Adrenal gland (tissue), 5 donors: Measurements from ENCODE around the gene NXPH2.

Experiments
- POLR2A ChIP-seq, 2 donors: fragments of 450-650 bp; IDR thresholded peaks; one replicate each; pipeline ENCODE4 v1.6.1; 2017; ENCODE audit warnings: antibody characterized with exemption in 2 of 2, mild to moderate bottlenecking in 2 of 2, moderate library complexity in 1 of 2
- TF ChIP-seq, protein P1 (sequence below), 6 experiments: fragments of 450-650 bp in 4 of 6; fragments of 200-600 bp in 2 of 6; sonication (generic) in 1 of 6; IDR thresholded peaks; 1 replicate in 5 of 6; 2 replicates in 1 of 6; pipeline versions ENCODE4 v1.5.1 to v1.8.0; 2016 to 2021; ENCODE audit warnings: antibody characterized with exemption in 6 of 6, mild to moderate bottlenecking in 2 of 6, moderate library complexity in 1 of 6
- donor health status: DM: no; HTN: no; CAD: no.

DNA sequence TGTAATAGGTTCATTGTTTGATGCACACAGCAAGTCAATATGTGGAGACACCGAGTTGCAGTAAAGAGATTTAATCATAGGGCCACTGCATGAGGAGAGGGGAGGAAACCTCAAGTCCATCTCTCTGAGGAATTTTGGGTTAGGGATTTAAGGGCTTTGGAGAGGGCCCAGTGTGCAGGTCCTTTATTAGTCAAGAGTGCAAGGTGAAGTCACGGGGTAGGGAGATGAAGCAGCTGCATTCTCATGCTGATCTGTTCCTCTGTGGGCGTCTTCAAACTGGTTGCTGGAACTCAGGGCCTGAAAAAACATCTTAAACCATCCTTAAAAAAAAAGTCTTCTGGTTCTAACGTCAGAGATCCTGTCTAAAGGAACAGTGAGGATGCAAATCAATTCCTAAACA lies 131.6 kb downstream of the NXPH2 start:
- TF ChIP-seq, protein P1, sequence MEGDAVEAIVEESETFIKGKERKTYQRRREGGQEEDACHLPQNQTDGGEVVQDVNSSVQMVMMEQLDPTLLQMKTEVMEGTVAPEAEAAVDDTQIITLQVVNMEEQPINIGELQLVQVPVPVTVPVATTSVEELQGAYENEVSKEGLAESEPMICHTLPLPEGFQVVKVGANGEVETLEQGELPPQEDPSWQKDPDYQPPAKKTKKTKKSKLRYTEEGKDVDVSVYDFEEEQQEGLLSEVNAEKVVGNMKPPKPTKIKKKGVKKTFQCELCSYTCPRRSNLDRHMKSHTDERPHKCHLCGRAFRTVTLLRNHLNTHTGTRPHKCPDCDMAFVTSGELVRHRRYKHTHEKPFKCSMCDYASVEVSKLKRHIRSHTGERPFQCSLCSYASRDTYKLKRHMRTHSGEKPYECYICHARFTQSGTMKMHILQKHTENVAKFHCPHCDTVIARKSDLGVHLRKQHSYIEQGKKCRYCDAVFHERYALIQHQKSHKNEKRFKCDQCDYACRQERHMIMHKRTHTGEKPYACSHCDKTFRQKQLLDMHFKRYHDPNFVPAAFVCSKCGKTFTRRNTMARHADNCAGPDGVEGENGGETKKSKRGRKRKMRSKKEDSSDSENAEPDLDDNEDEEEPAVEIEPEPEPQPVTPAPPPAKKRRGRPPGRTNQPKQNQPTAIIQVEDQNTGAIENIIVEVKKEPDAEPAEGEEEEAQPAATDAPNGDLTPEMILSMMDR (IDR thresholded peaks at IDR 0.05) = no peak
- TF ChIP-seq POLR2A (IDR thresholded peaks at IDR 0.05) = no peak
